Breast epithelium (tissue), 3 donors: ENCODE results near the gene CAMSAP2.

ENCODE experiments used
- CTCF ChIP-seq, 3 donors: fragments of 450-650 bp; IDR thresholded peaks; one replicate each; pipeline ENCODE4 v1.5.1; 2016 to 2017; ENCODE audit warnings: antibody characterized with exemption in 3 of 3, mild to moderate bottlenecking in 3 of 3, moderate library complexity in 3 of 3
- POLR2A ChIP-seq: fragments of 450-650 bp; IDR thresholded peaks from one replicate; pipeline ENCODE4 v1.6.1; 2016; ENCODE audit warnings: antibody characterized with exemption, mild to moderate bottlenecking, moderate library complexity
- POLR2AphosphoS5 ChIP-seq, 3 donors: sonication (generic); formaldehyde crosslinking; IDR thresholded peaks; one replicate each; pipeline ENCODE4 v1.6.1; 2017; ENCODE audit warnings: antibody characterized with exemption in 3 of 3

- TF ChIP-seq CTCF (IDR thresholded peaks at IDR 0.05) (no peak), POLR2AphosphoS5 (IDR thresholded peaks at IDR 0.05) (no peak), POLR2A (no peak)
Measured at GRCh38 chr1:200890027-200890426, 151.3 kb downstream of the CAMSAP2 start.
